Right lobe of liver (tissue), 4 donors: ENCODE results near the gene SH3RF3.

Experiments used
- CTCF ChIP-seq, 4 donors: fragments of 200-600 bp in 3 of 4; fragments of 450-650 bp in 1 of 4; IDR thresholded peaks; one replicate each; pipeline versions ENCODE4 v1.5.1 to v1.8.0; 2016 to 2022; ENCODE audit warnings: antibody characterized with exemption in 4 of 4, mild to moderate bottlenecking in 2 of 4
- POLR2A ChIP-seq: fragments of 450-650 bp; IDR thresholded peaks from one replicate; pipeline ENCODE4 v1.6.1; 2017; ENCODE audit warnings: antibody characterized with exemption, mild to moderate bottlenecking
- donor health status: DM: no; HTN: no; CAD: no.
- donor health status: DM: no; HTN: no; CAD: no.
- donor health status: DM: no; HTN: yes; CAD: no.

GRCh38 chr2:109529532-109530449, 400.8 kb downstream of the SH3RF3 start:
- TF ChIP-seq CTCF (IDR thresholded peaks at IDR 0.05) (no peak), POLR2A (no peak)
